ENCODE results near the gene ST8SIA4.

GRCh38 chr5:100852988-100853449, 50.1 kb downstream of the ST8SIA4 start:
- TF ChIP-seq, protein P1, sequence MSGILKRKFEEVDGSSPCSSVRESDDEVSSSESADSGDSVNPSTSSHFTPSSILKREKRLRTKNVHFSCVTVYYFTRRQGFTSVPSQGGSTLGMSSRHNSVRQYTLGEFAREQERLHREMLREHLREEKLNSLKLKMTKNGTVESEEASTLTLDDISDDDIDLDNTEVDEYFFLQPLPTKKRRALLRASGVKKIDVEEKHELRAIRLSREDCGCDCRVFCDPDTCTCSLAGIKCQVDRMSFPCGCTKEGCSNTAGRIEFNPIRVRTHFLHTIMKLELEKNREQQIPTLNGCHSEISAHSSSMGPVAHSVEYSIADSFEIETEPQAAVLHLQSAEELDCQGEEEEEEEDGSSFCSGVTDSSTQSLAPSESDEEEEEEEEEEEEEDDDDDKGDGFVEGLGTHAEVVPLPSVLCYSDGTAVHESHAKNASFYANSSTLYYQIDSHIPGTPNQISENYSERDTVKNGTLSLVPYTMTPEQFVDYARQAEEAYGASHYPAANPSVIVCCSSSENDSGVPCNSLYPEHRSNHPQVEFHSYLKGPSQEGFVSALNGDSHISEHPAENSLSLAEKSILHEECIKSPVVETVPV (CRISPR knock-in tag; IDR thresholded peaks at IDR 0.05) = no peak
- TF ChIP-seq ZC3H10 (CRISPR knock-in tag; IDR thresholded peaks at IDR 0.05) (no peak), ZNF70 (CRISPR knock-in tag; IDR thresholded peaks at IDR 0.05) (no peak), ISL1 (CRISPR knock-in tag; IDR thresholded peaks at IDR 0.05) (no peak), ESRRG (CRISPR knock-in tag; IDR thresholded peaks at IDR 0.05) (no peak), BACH2 (CRISPR knock-in tag; IDR thresholded peaks at IDR 0.05; ENCODE audit: borderline replicate concordance) (no peak), CREB5 (CRISPR knock-in tag; IDR thresholded peaks at IDR 0.05; ENCODE audit: low read depth) (no peak)
- TF ChIP-seq, protein P2, sequence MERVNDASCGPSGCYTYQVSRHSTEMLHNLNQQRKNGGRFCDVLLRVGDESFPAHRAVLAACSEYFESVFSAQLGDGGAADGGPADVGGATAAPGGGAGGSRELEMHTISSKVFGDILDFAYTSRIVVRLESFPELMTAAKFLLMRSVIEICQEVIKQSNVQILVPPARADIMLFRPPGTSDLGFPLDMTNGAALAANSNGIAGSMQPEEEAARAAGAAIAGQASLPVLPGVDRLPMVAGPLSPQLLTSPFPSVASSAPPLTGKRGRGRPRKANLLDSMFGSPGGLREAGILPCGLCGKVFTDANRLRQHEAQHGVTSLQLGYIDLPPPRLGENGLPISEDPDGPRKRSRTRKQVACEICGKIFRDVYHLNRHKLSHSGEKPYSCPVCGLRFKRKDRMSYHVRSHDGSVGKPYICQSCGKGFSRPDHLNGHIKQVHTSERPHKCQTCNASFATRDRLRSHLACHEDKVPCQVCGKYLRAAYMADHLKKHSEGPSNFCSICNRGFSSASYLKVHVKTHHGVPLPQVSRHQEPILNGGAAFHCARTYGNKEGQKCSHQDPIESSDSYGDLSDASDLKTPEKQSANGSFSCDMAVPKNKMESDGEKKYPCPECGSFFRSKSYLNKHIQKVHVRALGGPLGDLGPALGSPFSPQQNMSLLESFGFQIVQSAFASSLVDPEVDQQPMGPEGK (CRISPR knock-in tag; IDR thresholded peaks at IDR 0.05; ENCODE audit: borderline replicate concordance) = no peak

All from SK-N-SH treated with all-trans-retinoic acid at 6 μM for 48 hours (cell line).